ENCODE measurements around the gene SLC39A1.

The SLC39A1 gene

GRCh38 chr1:153946622-153947241, 16.6 kb downstream of the SLC39A1 start, which contains the start of gene DENND4B:
TSS of gene DENND4B (minus strand) at chr1:153946718. CDS start at chr1:153944374, 2,344 bp downstream.
- peak; percentile 56 to 84 (median 64) for DNase-seq

GRCh38 chr1:153945795-153946621, 17.3 kb downstream of the SLC39A1 start:
- peak; percentile 48 to 87 (median 75) for DNase-seq

GRCh38 chr1:153945131-153945794, 18.1 kb downstream of the SLC39A1 start:
- peak; percentile 46 to 95 (median 77) for DNase-seq

GRCh38 chr1:153944827-153945117, 18.6 kb downstream of the SLC39A1 start:
- no peak for DNase-seq

GRCh38 chr1:153944005-153944826, 19.1 kb downstream of the SLC39A1 start:
- DNase-seq = peak in 1 of 5 experiments; percentile 50

- no peak for DNase-seq
Measured at GRCh38 chr1:153942766-153943549, 20.4 kb downstream of the SLC39A1 start.

GRCh38 chr1:153941826-153942725, 21.3 kb downstream of the SLC39A1 start:
- DNase-seq = no peak

GRCh38 chr1:153940756-153941155, 22.6 kb downstream of the SLC39A1 start:
- DNase-seq = no peak

- no peak for DNase-seq
Measured at GRCh38 chr1:153939476-153939875, 23.9 kb downstream of the SLC39A1 start.

- no peak for DNase-seq
Measured at GRCh38 chr1:153938996-153939395, 24.3 kb downstream of the SLC39A1 start.

GRCh38 chr1:153937331-153937730, 26.0 kb downstream of the SLC39A1 start:
- DNase-seq = no peak

GRCh38 chr1:153936011-153936802, 27.1 kb downstream of the SLC39A1 start:
- DNase-seq = no peak

GRCh38 chr1:153934746-153935145, 28.6 kb downstream of the SLC39A1 start:
- DNase-seq = no peak

- no peak for DNase-seq
Measured at GRCh38 chr1:153933955-153934354, 29.4 kb downstream of the SLC39A1 start.

GRCh38 chr1:153933430-153933829, 29.9 kb downstream of the SLC39A1 start:
- no peak for DNase-seq

- DNase-seq = no peak
Measured at GRCh38 chr1:153932156-153933131, 30.9 kb downstream of the SLC39A1 start.

- DNase-seq = no peak
Measured at GRCh38 chr1:153929981-153930948, 33.1 kb downstream of the SLC39A1 start.

Measured in T-helper 2 cell (primary cell).